Dendritic cell treated with granulocyte-macrophage colony-stimulating factor and Interleukin-4, amounts not matched to agents 40 ng/mL and 50 ng/mL, for 4 days (primary cell): ENCODE measurements around the gene MACROD2.

Experiments used
- H3K27ac Mint-ChIP-seq: one replicate; pipeline ENCODE4 v1.8.0; 2022; ENCODE audit warnings: mild to moderate bottlenecking, mixed read lengths
- H3K27me3 Mint-ChIP-seq: one replicate; pipeline ENCODE4 v1.8.0; 2022; ENCODE audit warnings: mild to moderate bottlenecking, mixed read lengths
- H3K36me3 Mint-ChIP-seq: one replicate; pipeline ENCODE4 v1.8.0; 2022; ENCODE audit warnings: low read depth, mixed read lengths
- H3K4me1 Mint-ChIP-seq: one replicate; pipeline ENCODE4 v1.8.0; 2022; ENCODE audit warnings: low read depth, mixed read lengths
- H3K4me3 Mint-ChIP-seq: one replicate; pipeline ENCODE4 v1.8.0; 2022; ENCODE audit warnings: mild to moderate bottlenecking, moderate library complexity, mixed read lengths
- H3K9me3 Mint-ChIP-seq: one replicate; pipeline ENCODE4 v1.8.0; 2022; ENCODE audit warnings: mixed read lengths
- intact Hi-C: fragments of 100-400 bp; cut with micrococcal nuclease; formaldehyde crosslinking; loops from one replicate; pipeline ENCODE4 v1.15.0; 2022

The MACROD2 gene

GRCh38 chr20:15674253-15675060, 1679.1 kb downstream of the MACROD2 start:
- H3K27me3 Mint-ChIP-seq: no peaks in the 10 kb centered on the region
- H3K4me3 Mint-ChIP-seq: no peak overlapping the region
- intact Hi-C loops: no loop called here
- H3K9me3 Mint-ChIP-seq: peaks cover 5% of the 10 kb centered on the region
- H3K36me3 Mint-ChIP-seq: no peaks in the 10 kb centered on the region
- no peak overlapping the region for H3K27ac Mint-ChIP-seq
- no peaks in the 10 kb centered on the region for H3K4me1 Mint-ChIP-seq

- H3K4me1 Mint-ChIP-seq: no peaks in the 10 kb centered on the region
- no peaks in the 10 kb centered on the region for H3K36me3 Mint-ChIP-seq
- peaks cover 7% of the 10 kb centered on the region for H3K9me3 Mint-ChIP-seq
- H3K27ac Mint-ChIP-seq: no peak overlapping the region
- no peaks in the 10 kb centered on the region for H3K27me3 Mint-ChIP-seq
- intact Hi-C loops: no loop called here
- no peak overlapping the region for H3K4me3 Mint-ChIP-seq
Measured at GRCh38 chr20:15675061-15675514, 1679.8 kb downstream of the MACROD2 start.

- no peak overlapping the region for H3K27ac Mint-ChIP-seq
- intact Hi-C loops: no loop called here
- H3K4me3 Mint-ChIP-seq: no peak overlapping the region
- peaks cover 7% of the 10 kb centered on the region for H3K9me3 Mint-ChIP-seq
- no peaks in the 10 kb centered on the region for H3K27me3 Mint-ChIP-seq
- H3K4me1 Mint-ChIP-seq: no peaks in the 10 kb centered on the region
- no peaks in the 10 kb centered on the region for H3K36me3 Mint-ChIP-seq
Measured at GRCh38 chr20:15675813-15676484, 1680.6 kb downstream of the MACROD2 start.

GRCh38 chr20:15676815-15677214, 1681.5 kb downstream of the MACROD2 start:
- intact Hi-C loops: no loop called here
- Mint-ChIP-seq H3K36me3 (no peaks in the 10 kb centered on the region), H3K9me3 (peaks cover 7% of the 10 kb centered on the region), H3K27me3 (no peaks in the 10 kb centered on the region), H3K27ac (no peak overlapping the region), H3K4me1 (no peaks in the 10 kb centered on the region), H3K4me3 (no peak overlapping the region)

GRCh38 chr20:15682690-15683089, 1687.4 kb downstream of the MACROD2 start:
- H3K9me3 Mint-ChIP-seq: peaks cover 7% of the 10 kb centered on the region
- no peaks in the 10 kb centered on the region for H3K4me1 Mint-ChIP-seq
- H3K27me3 Mint-ChIP-seq: no peaks in the 10 kb centered on the region
- H3K36me3 Mint-ChIP-seq: no peaks in the 10 kb centered on the region
- H3K4me3 Mint-ChIP-seq: no peak overlapping the region
- no peak overlapping the region for H3K27ac Mint-ChIP-seq
- intact Hi-C loops: no loop called here

GRCh38 chr20:15692570-15692969, 1697.3 kb downstream of the MACROD2 start:
- intact Hi-C loops: no loop called here
- Mint-ChIP-seq H3K36me3 (no peaks in the 10 kb centered on the region), H3K4me1 (no peaks in the 10 kb centered on the region), H3K9me3 (peaks cover 23% of the 10 kb centered on the region), H3K27me3 (no peaks in the 10 kb centered on the region), H3K27ac (no peak overlapping the region), H3K4me3 (no peak overlapping the region)

GRCh38 chr20:15699431-15700146, 1704.3 kb downstream of the MACROD2 start:
- intact Hi-C loops: no loop called here
- Mint-ChIP-seq H3K4me3 (no peak overlapping the region), H3K36me3 (no peaks in the 10 kb centered on the region), H3K4me1 (no peaks in the 10 kb centered on the region), H3K27ac (no peak overlapping the region), H3K9me3 (peaks cover 10% of the 10 kb centered on the region), H3K27me3 (no peaks in the 10 kb centered on the region)

GRCh38 chr20:15700147-15700765, 1704.9 kb downstream of the MACROD2 start:
- Mint-ChIP-seq H3K4me3 (no peak overlapping the region), H3K27ac (no peak overlapping the region)
- intact Hi-C loops: no loop called here

GRCh38 chr20:15702161-15702560, 1706.8 kb downstream of the MACROD2 start:
- H3K27me3 Mint-ChIP-seq: no peaks in the 10 kb centered on the region
- intact Hi-C loops: no loop called here
- peaks cover 2% of the 10 kb centered on the region for H3K9me3 Mint-ChIP-seq
- H3K4me3 Mint-ChIP-seq: no peak overlapping the region
- no peak overlapping the region for H3K27ac Mint-ChIP-seq
- H3K4me1 Mint-ChIP-seq: no peaks in the 10 kb centered on the region
- H3K36me3 Mint-ChIP-seq: no peaks in the 10 kb centered on the region

More at GRCh38 chr20:15700147-15700765, 1704.9 kb downstream of the MACROD2 start:
- Mint-ChIP-seq H3K4me1 (no peaks in the 10 kb centered on the region), H3K27me3 (no peaks in the 10 kb centered on the region), H3K9me3 (peaks cover 10% of the 10 kb centered on the region), H3K36me3 (no peaks in the 10 kb centered on the region)

- no peak overlapping the region for H3K4me3 Mint-ChIP-seq
- intact Hi-C loops: no loop called here
- H3K9me3 Mint-ChIP-seq: no peaks in the 10 kb centered on the region
- H3K36me3 Mint-ChIP-seq: no peaks in the 10 kb centered on the region
- H3K27ac Mint-ChIP-seq: no peak overlapping the region
- no peaks in the 10 kb centered on the region for H3K27me3 Mint-ChIP-seq
- H3K4me1 Mint-ChIP-seq: no peaks in the 10 kb centered on the region
Measured at GRCh38 chr20:15703171-15703911, 1708.0 kb downstream of the MACROD2 start.

GRCh38 chr20:15705975-15706374, 1710.7 kb downstream of the MACROD2 start:
- Mint-ChIP-seq H3K27me3 (no peaks in the 10 kb centered on the region), H3K9me3 (no peaks in the 10 kb centered on the region), H3K4me1 (no peaks in the 10 kb centered on the region), H3K4me3 (no peak overlapping the region), H3K27ac (no peak overlapping the region), H3K36me3 (no peaks in the 10 kb centered on the region)
- intact Hi-C loops: no loop called here

- Mint-ChIP-seq H3K4me3 (no peak overlapping the region), H3K27ac (no peak overlapping the region), H3K4me1 (no peaks in the 10 kb centered on the region), H3K9me3 (no peaks in the 10 kb centered on the region), H3K36me3 (no peaks in the 10 kb centered on the region), H3K27me3 (no peaks in the 10 kb centered on the region)
- intact Hi-C loops: no loop called here
Measured at GRCh38 chr20:15706719-15707118, 1711.4 kb downstream of the MACROD2 start.

GRCh38 chr20:15708984-15709598, 1713.8 kb downstream of the MACROD2 start:
- Mint-ChIP-seq H3K4me3 (no peak overlapping the region), H3K9me3 (no peaks in the 10 kb centered on the region), H3K4me1 (no peaks in the 10 kb centered on the region), H3K36me3 (no peaks in the 10 kb centered on the region), H3K27ac (no peak overlapping the region), H3K27me3 (no peaks in the 10 kb centered on the region)
- intact Hi-C loops: loop anchor here (2.0 kb wide), 2 partner anchors 768 to 1052 kb away; no protein-coding TSS in a partner anchor
